Adrenal gland (tissue), 12 donors: ENCODE data around the gene WT1. TPM values are rescaled to one million over a fixed set of nuclear protein-coding genes. Genes with fewer than 3 reads are reported as not detected.
A peak's percentile ranks its signal among the peaks of the same experiment; 100 is the strongest.

Source experiments
- DNase-seq, 7 donors: peaks; one replicate each; pipeline ENCODE4 v3.0.0-alpha.2; 2019 to 2020
- H3K27ac ChIP-seq, 5 donors: fragments of 200-600 bp; sonication (generic) in 4 of 5; 1 replicate in 3 of 5; 2 replicates in 2 of 5; pipeline versions ENCODE4 v1.5.1 to v1.8.0; 2016 to 2020; ENCODE audit warnings: mild to moderate bottlenecking in 1 of 5
- H3K27me3 ChIP-seq: fragments of 200-600 bp; 2 replicates; pipeline ENCODE4 v1.8.0; 2021
- H3K36me3 ChIP-seq, 2 donors: fragments of 200-600 bp; replicated peaks in 1 of 2; 1 replicate in 1 of 2; 2 replicates in 1 of 2; pipeline versions ENCODE4 v1.5.1 to v1.8.0; 2018 to 2022
- H3K4me1 ChIP-seq, 2 donors: fragments of 200-600 bp; replicated peaks in 1 of 2; 1 replicate in 1 of 2; 2 replicates in 1 of 2; pipeline versions ENCODE4 v1.5.1 to v1.8.0; 2018 to 2021
- H3K4me3 ChIP-seq, 4 donors: fragments of 200-600 bp; sonication (generic) in 3 of 4; one replicate each; pipeline ENCODE4 v1.5.1; 2016 to 2018
- H3K9me3 ChIP-seq, 3 donors: fragments of 200-600 bp; sonication (generic) in 1 of 3; replicated peaks in 1 of 3; 1 replicate in 2 of 3; 2 replicates in 1 of 3; pipeline versions ENCODE4 v1.5.1 to v1.8.0; 2016 to 2021
- POLR2A ChIP-seq, 2 donors: fragments of 450-650 bp; IDR thresholded peaks; one replicate each; pipeline ENCODE4 v1.6.1; 2017; ENCODE audit warnings: antibody characterized with exemption in 2 of 2, mild to moderate bottlenecking in 2 of 2, moderate library complexity in 1 of 2
- WGBS, 4 donors: extraction: QIAGEN DNeasy Blood & Tissue Kit in 2 of 4; methylation state at CpG; one replicate each; pipeline versions ENCODE4 v1.1.5 to v1.1.7; 2013 to 2017; 5-methylcytosine and 5-hydroxymethylcytosine counted together
- intact Hi-C, 2 donors: fragments of 100-400 bp; cut with DNase I; formaldehyde crosslinking; loops; one replicate each; pipeline versions ENCODE4 v1.14.1 to v1.15.0; 2022 to 2023
- polyA plus RNA-seq, 3 donors: library from polyadenylated mRNA; stranded (reverse); fragments of 200-250 nt in 2 of 3; fragments of 350-450 nt in 1 of 3; fragmentation: Illumina TruSeq in 1 of 3; extraction: RNeasy Lipid Tissue Mini Kit (QIAGEN cat#74804) in 1 of 3; gene quantifications; one replicate each; pipeline ENCODE4 v1.2.3, GENCODE V29; 2013 to 2014
- total RNA-seq, 9 donors: library from RNA; depleted of rRNA in 4 of 9; stranded (reverse); fragments of >200 nt in 4 of 9; fragments of 120-200 nt in 1 of 9; fragmentation: NEBNext Ultra II Directional in 1 of 9; extraction: Animal tissue kit (Norgen Biotek cat#: 25700) in 1 of 9; gene quantifications; one replicate each; pipeline versions ENCODE4 v1.1.0 to v1.2.4, GENCODE V29; 2013 to 2023
- TF ChIP-seq, protein P1 (sequence below), 6 experiments: fragments of 450-650 bp in 4 of 6; fragments of 200-600 bp in 2 of 6; sonication (generic) in 1 of 6; IDR thresholded peaks; 1 replicate in 5 of 6; 2 replicates in 1 of 6; pipeline versions ENCODE4 v1.5.1 to v1.8.0; 2016 to 2021; ENCODE audit warnings: antibody characterized with exemption in 6 of 6, mild to moderate bottlenecking in 2 of 6, moderate library complexity in 1 of 6
- donor health status: healthy with polysubstance abuse.
- donor health status: Bipolar disorder and iron deficiency.
- donor health status: DM: yes; HTN: yes; CAD: no.
- donor health status: DM: no; HTN: no; CAD: no.
- donor health status: DM: no; HTN: no; CAD: no.
- donor health status: DM: yes; HTN: yes; CAD: no.

The WT1 gene
- total and polyA plus RNA-seq, 12 donors, result 0.14 to 2.8 (median 0.39) TPM; not detected in 3

DNA sequence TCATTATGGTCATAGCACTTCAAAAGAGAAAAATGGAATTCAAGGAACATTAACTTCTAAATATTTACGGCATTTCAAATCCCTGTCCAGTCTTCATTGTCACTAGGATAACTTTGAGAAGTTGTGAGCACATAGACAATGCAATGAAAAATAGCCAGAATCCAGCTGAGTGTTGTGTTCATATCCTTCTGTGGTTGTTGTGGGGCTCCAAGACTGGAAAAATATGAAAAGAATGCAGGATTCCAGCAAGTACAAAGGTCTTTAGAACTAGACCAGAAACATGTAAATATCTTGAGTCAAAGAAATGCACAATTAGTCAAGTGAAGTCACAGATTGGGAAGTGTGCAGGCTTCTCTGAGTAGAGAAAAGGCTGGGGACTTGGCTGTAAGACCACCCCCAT lies 68.7 kb downstream of the WT1 start:
- no peaks in the 10 kb centered on the region for H3K27me3 ChIP-seq
- 67 to 86% (median 76%) methylated on average over 1 of the region's 1 CpG for WGBS, 4 donors
- H3K4me1 ChIP-seq, result no peaks in the 10 kb centered on the region
- intact Hi-C loops, result no loop called here
- DNase-seq, result no peak
- H3K27ac ChIP-seq, result no peak overlapping the region
- H3K36me3 ChIP-seq, result no peaks in the 10 kb centered on the region
- no peaks in the 10 kb centered on the region for H3K9me3 ChIP-seq
- H3K4me3 ChIP-seq, result no peak overlapping the region
- no peak for TF ChIP-seq POLR2A (IDR thresholded peaks at IDR 0.05)
- TF ChIP-seq, protein P1, sequence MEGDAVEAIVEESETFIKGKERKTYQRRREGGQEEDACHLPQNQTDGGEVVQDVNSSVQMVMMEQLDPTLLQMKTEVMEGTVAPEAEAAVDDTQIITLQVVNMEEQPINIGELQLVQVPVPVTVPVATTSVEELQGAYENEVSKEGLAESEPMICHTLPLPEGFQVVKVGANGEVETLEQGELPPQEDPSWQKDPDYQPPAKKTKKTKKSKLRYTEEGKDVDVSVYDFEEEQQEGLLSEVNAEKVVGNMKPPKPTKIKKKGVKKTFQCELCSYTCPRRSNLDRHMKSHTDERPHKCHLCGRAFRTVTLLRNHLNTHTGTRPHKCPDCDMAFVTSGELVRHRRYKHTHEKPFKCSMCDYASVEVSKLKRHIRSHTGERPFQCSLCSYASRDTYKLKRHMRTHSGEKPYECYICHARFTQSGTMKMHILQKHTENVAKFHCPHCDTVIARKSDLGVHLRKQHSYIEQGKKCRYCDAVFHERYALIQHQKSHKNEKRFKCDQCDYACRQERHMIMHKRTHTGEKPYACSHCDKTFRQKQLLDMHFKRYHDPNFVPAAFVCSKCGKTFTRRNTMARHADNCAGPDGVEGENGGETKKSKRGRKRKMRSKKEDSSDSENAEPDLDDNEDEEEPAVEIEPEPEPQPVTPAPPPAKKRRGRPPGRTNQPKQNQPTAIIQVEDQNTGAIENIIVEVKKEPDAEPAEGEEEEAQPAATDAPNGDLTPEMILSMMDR (IDR thresholded peaks at IDR 0.05), result no peak

DNA sequence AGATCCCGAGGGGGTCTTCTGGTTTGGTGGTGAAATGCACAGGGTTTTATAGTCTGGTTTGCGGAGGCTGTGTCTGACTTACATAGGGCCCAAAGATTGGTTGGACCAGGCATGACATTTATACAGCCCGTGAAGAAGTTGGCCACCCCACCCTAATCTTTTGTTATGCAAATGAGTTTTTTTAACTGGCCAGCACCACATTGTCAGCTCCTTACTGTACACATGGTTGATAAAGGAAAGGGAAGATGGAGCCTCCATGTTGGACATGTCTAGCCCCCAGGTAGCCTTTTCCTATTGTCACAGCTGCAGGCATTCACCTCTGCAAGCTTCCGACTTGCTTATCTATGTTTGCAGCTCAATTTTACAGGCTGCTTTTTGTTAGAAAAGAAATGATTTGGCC lies 70.1 kb downstream of the WT1 start:
- intact Hi-C loops, result no loop called here
- H3K9me3 ChIP-seq, result no peaks in the 10 kb centered on the region
- no peak for DNase-seq
- TF ChIP-seq POLR2A (IDR thresholded peaks at IDR 0.05), result no peak
- TF ChIP-seq, protein P1 (IDR thresholded peaks at IDR 0.05), result no peak
- H3K4me1 ChIP-seq, result no peaks in the 10 kb centered on the region
- H3K4me3 ChIP-seq, result no peak overlapping the region
- WGBS, 4 donors, result 78 to 85% (median 85%) methylated on average over 4 of the region's 4 CpGs
- no peaks in the 10 kb centered on the region for H3K36me3 ChIP-seq
- no peak overlapping the region for H3K27ac ChIP-seq
- H3K27me3 ChIP-seq, result peaks cover 6% of the 10 kb centered on the region

DNA sequence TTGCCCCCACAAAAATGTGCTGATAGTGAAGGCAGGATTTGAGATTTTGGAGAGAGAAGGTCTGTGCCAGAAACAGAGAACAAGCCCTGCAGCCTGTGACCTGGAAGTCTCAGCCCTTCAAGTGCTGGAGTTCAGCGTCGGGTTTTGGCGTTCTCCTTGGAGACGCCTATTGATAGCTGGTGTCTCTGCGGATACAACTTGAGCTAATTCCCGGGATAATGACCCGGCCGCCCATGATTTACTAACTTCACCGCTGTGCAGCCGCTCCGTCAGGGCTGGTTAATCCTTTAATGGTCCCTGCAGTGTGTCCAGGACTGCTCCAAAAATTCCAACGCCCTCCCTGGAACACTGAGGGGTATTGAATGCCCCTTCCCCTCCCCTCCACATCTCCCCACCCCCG lies 76.6 kb downstream of the WT1 start:
- peak in 3 of 7 donors; percentile 24 to 44 (median 29) for DNase-seq
- intact Hi-C loops, result no loop called here
- 15 to 23% (median 22%) methylated on average over 13 of the region's 13 CpGs for WGBS, 4 donors

DNA sequence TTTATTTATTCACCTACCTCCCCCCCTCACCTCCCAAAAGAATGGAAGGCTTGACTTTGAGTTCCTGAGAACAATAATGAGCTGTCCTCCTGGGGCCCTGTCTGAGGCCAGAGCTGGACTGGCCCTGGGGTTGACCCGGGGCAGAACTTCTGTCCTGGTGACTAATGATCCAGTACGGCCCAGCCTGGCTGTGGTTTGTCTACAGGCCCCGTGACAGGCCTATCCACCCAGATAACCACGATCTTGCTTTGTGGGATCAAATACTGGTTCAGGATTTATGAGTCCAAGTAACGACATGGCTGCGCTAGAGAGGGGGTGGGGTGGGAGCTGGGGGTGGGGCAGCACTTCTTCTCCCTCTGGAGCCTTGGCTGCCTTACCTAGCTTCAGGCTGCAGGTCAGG lies 81.5 kb downstream of the WT1 start:
- no peak overlapping the region for H3K4me3 ChIP-seq
- DNase-seq, result peak in 1 of 7 donors; percentile 5
- no peaks in the 10 kb centered on the region for H3K27me3 ChIP-seq
- H3K4me1 ChIP-seq, result no peaks in the 10 kb centered on the region
- intact Hi-C loops, result no loop called here
- WGBS, 4 donors, result 27 to 62% (median 38%) methylated on average over 6 of the region's 6 CpGs
- no peak overlapping the region for H3K27ac ChIP-seq
- H3K36me3 ChIP-seq, result no peaks in the 10 kb centered on the region
- no peak for TF ChIP-seq POLR2A (IDR thresholded peaks at IDR 0.05)
- TF ChIP-seq, protein P1 (IDR thresholded peaks at IDR 0.05), result no peak
- H3K9me3 ChIP-seq, result no peaks in the 10 kb centered on the region

More for the DNA sequence above, 76.6 kb downstream of the WT1 start:
- Histone ChIP-seq H3K4me1 (no peaks in the 10 kb centered on the region), H3K27me3 (peaks cover 9% of the 10 kb centered on the region), H3K36me3 (no peaks in the 10 kb centered on the region), H3K4me3 (no peak overlapping the region), H3K9me3 (no peaks in the 10 kb centered on the region), H3K27ac (peak overlapping the region in 1 of 5 donors; percentile 35)
- TF ChIP-seq POLR2A (IDR thresholded peaks at IDR 0.05), result no peak
- TF ChIP-seq, protein P1 (IDR thresholded peaks at IDR 0.05), result no peak
